ENCODE results near the gene ARL8A.

DNA sequence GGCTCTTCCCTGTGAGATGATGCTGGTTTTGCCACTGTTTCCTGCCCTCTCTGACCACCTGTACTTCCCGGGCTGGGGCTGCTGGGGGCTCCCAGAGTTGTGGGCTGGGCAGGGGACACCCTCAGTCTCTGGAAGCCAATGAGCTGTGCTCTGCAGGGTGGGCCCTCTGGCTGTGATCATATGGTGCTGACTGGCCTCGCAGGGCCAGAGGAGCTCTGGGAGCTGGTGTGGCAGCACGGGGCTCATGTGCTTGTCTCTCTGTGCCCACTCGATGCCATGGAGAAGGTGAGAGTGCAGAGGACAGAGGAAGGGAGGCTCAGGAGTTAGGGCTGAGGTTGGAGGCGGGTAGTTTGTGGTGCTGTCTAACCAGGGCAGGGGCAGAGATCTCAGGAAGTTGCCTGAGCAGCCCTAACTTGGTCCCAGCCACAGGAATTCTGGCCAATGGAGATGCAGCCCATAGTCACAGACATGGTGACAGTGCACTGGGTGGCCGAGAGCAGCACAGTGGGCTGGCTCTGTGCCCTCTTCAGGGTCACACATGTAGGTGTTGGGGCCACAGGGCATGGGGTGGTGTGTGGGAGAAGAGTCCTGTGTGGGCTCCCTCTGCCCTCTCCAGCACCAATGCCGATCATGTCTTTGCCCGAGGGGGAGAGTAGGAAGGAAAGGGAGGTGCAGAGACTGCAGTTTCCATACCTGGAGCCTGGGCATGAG, 43.3 kb upstream of the ARL8A start:
- TF ChIP-seq EZH2phosphoT487 (IDR thresholded peaks at IDR 0.05; ENCODE audit: insufficient read depth, low read depth): no peak
- TF ChIP-seq EZH2 (IDR thresholded peaks at IDR 0.05; ENCODE audit: insufficient read depth, poor library complexity, severe bottlenecking): no peak
